HepG2 (cell line): ENCODE data around the gene TBC1D4. TPM values are rescaled to one million over a fixed set of nuclear protein-coding genes. Genes with fewer than 3 reads are reported as not detected.

Experiments used
- ASH2L ChIP-seq: fragments of 300-600, 200-600 bp; sonication (generic); IDR thresholded peaks from 2 replicates; pipeline ENCODE4 v1.7.0; 2017; ENCODE audit warnings: low read depth, mild to moderate bottlenecking, moderate library complexity, mixed read lengths, low read length; ENCODE audit not compliant: insufficient read length
- DRAP1 ChIP-seq: IDR thresholded peaks from 2 replicates; pipeline ENCODE4 v1.6.1; 2016; ENCODE audit warnings: missing genetic modification reagents, missing compliant biosample characterization
- HNF1A ChIP-seq, 2 experiments: sonication (generic) in 1 of 2; formaldehyde crosslinking in 1 of 2; IDR thresholded peaks; 2 replicates each; pipeline versions ENCODE4 v1.4.0 to v1.6.1; 2016 to 2020; ENCODE audit warnings: borderline replicate concordance in 1 of 2, low read depth in 1 of 2, mild to moderate bottlenecking in 1 of 2, missing genetic modification reagents in 1 of 2
- KDM5A ChIP-seq: fragments of 200-600 bp; sonication (generic); IDR thresholded peaks from 2 replicates; pipeline ENCODE4 v1.7.0; 2018; ENCODE audit warnings: antibody characterized with exemption, mild to moderate bottlenecking, low read length, borderline replicate concordance
- KDM5B ChIP-seq: sonication (generic); formaldehyde crosslinking; IDR thresholded peaks from 2 replicates; pipeline ENCODE4 v1.4.0; 2020; ENCODE audit warnings: missing genetic modification reagents, mild to moderate bottlenecking, borderline replicate concordance
- MAZ ChIP-seq, 2 experiments: sonication (generic) in 1 of 2; formaldehyde crosslinking in 1 of 2; IDR thresholded peaks; 2 replicates each; pipeline versions ENCODE4 v1.5.0 to v1.6.1; 2012 to 2020; ENCODE audit warnings: low read depth in 2 of 2, mild to moderate bottlenecking in 2 of 2, borderline replicate concordance in 1 of 2, improper control_type of control experiment in 1 of 2, low read length in 1 of 2, missing genetic modification reagents in 1 of 2, moderate library complexity in 1 of 2
- MLX ChIP-seq: IDR thresholded peaks from 2 replicates; pipeline ENCODE4 v1.6.1; 2016
- MYC ChIP-seq: sonication (generic); formaldehyde crosslinking; IDR thresholded peaks from 2 replicates; pipeline ENCODE4 v1.9.0; 2021; ENCODE audit warnings: missing genetic modification reagents, borderline replicate concordance
- NFAT5 ChIP-seq: sonication (generic); formaldehyde crosslinking; IDR thresholded peaks from 2 replicates; pipeline ENCODE4 v1.4.0; 2020; ENCODE audit warnings: missing genetic modification reagents
- NFKB2 ChIP-seq: sonication (generic); formaldehyde crosslinking; IDR thresholded peaks from 2 replicates; pipeline ENCODE4 v1.4.0; 2020; ENCODE audit warnings: missing genetic modification reagents, borderline replicate concordance
- NR2F2 ChIP-seq: IDR thresholded peaks from 2 replicates; pipeline ENCODE4 v1.6.1; 2012; ENCODE audit warnings: low read depth, inconsistent platforms, borderline replicate concordance
- TOE1 ChIP-seq: sonication (generic); formaldehyde crosslinking; IDR thresholded peaks from 2 replicates; pipeline ENCODE4 v1.4.0; 2020; ENCODE audit warnings: mild to moderate bottlenecking, missing genetic modification reagents
- ZBTB14 ChIP-seq: sonication (generic); formaldehyde crosslinking; IDR thresholded peaks from 2 replicates; pipeline ENCODE4 v1.4.0; 2020; ENCODE audit warnings: missing genetic modification reagents
- ZNF333 ChIP-seq: sonication (generic); formaldehyde crosslinking; IDR thresholded peaks from 2 replicates; pipeline ENCODE4 v1.4.0; 2020; ENCODE audit warnings: mild to moderate bottlenecking, missing genetic modification reagents, borderline replicate concordance
- polyA plus RNA-seq, 8 experiments: library from polyadenylated mRNA; depleted of rRNA in 3 of 8; stranded (reverse) in 7 of 8; unstranded in 1 of 8; fragments of >200 nt; fragmentation: Illumina TruSeq in 4 of 8; extraction: Trizol in 4 of 8; gene quantifications; 2 replicates each; pipeline versions ENCODE4 v1.2.1 to v1.2.3, GENCODE V29; 2011 to 2016; ENCODE audit warnings: low read depth in 4 of 8, missing spikeins in 1 of 8, mixed read lengths in 1 of 8; ENCODE audit not compliant: insufficient read depth in 1 of 8
- total RNA-seq, 5 experiments: library from RNA; depleted of rRNA; stranded (reverse); fragments of >200 nt; fragmentation: Illumina TruSeq; extraction: Trizol; gene quantifications; 2 replicates each; pipeline ENCODE4 v1.2.3, GENCODE V29; 2016; ENCODE audit warnings: low read depth in 1 of 5

TBC1D4 gene
- total and polyA plus RNA-seq, 2 of the 13 experiments (the other 11 are each of a cell fraction or from before 2014, with no cell fraction given), result 35.9 to 64.4 TPM

- TF ChIP-seq KDM5B (CRISPR knock-in tag) (peak; percentile 70; the same call in 1 of the 2 replicates), KDM5A (peak; percentile 7; the same call in 1 of the 2 replicates), HNF1A (IDR thresholded peaks at IDR 0.05; ENCODE audit: low read depth) (no peak), HNF1A (CRISPR knock-in tag; IDR thresholded peaks at IDR 0.05; ENCODE audit: borderline replicate concordance) (peak; percentile 36; the same call in 1 of the 2 replicates), MAZ (IDR thresholded peaks at IDR 0.05; ENCODE audit: borderline replicate concordance, low read depth, low read length) (no peak), MAZ (CRISPR knock-in tag; IDR thresholded peaks at IDR 0.05; ENCODE audit: low read depth) (no peak), ZNF333 (CRISPR knock-in tag) (no peak), TOE1 (no peak), MYC (CRISPR knock-in tag) (peak; percentile 83), NFKB2 (CRISPR knock-in tag) (no peak; the same call in 1 of the 2 replicates), MLX (CRISPR knock-in tag) (no peak), NR2F2 (no peak), DRAP1 (CRISPR knock-in tag) (0 out of 2 replicates have a peak, but pooled peaks have one; percentile 24), ZBTB14 (CRISPR knock-in tag) (peak; percentile 61; the same call in 1 of the 2 replicates), NFAT5 (CRISPR knock-in tag) (no peak), ASH2L (peak; percentile 47)
These were observed 1.2 kb downstream of the TBC1D4 start (continued) for GRCh38 chr13:75480671-75481175.
